Fibroblast of lung (primary cell): ENCODE measurements around the gene GDPD2. TPM values are rescaled to one million over a fixed set of nuclear protein-coding genes. Genes with fewer than 3 reads are reported as not detected.

ENCODE experiments used
- DNase-seq, 2 donors: peaks; one replicate each; pipeline versions ENCODE4 v3.0.0 to v3.0.0-alpha.2; 2010; ENCODE audit warnings: low read depth in 2 of 2
- H2AFZ ChIP-seq: 2 replicates; pipeline ENCODE4 v1.5.1; 2012; ENCODE audit warnings: low read length, control low read depth, inconsistent platforms
- H3K27ac ChIP-seq: 2 replicates; pipeline ENCODE4 v1.5.1; 2011; ENCODE audit warnings: low read length, control low read depth; ENCODE audit not compliant: insufficient read depth
- H3K27me3 ChIP-seq: 2 replicates; pipeline ENCODE4 v1.5.1; 2011; ENCODE audit warnings: mild to moderate bottlenecking, low read length; ENCODE audit not compliant: control insufficient read depth, insufficient read depth
- H3K36me3 ChIP-seq: 2 replicates; pipeline ENCODE4 v1.5.1; 2011; ENCODE audit warnings: low read length; ENCODE audit not compliant: control insufficient read depth, insufficient read depth
- H3K4me1 ChIP-seq: 2 replicates; pipeline ENCODE4 v1.5.1; 2011; ENCODE audit warnings: low read length; ENCODE audit not compliant: control insufficient read depth, insufficient read depth; ENCODE audit errors: extremely low read depth
- H3K4me2 ChIP-seq: 2 replicates; pipeline ENCODE4 v1.5.1; 2011; ENCODE audit warnings: low read length, control low read depth; ENCODE audit not compliant: insufficient read depth; ENCODE audit errors: extremely low read depth
- H3K4me3 ChIP-seq, 4 experiments: fragments of 200-600 bp in 1 of 4; sonication (generic) in 1 of 4; replicated peaks in 1 of 4; 2 replicates each; pipeline ENCODE4 v1.5.1; 2011 to 2016; ENCODE audit warnings: low read length in 4 of 4, low read depth in 3 of 4, mild to moderate bottlenecking in 3 of 4, control low read depth in 2 of 4, inconsistent platforms in 1 of 4, mixed read lengths in 1 of 4; ENCODE audit not compliant: insufficient read depth in 1 of 4; ENCODE audit errors: control extremely low read depth in 1 of 4
- H3K79me2 ChIP-seq: 2 replicates; pipeline ENCODE4 v1.5.1; 2012; ENCODE audit warnings: mild to moderate bottlenecking, low read length, inconsistent platforms; ENCODE audit not compliant: control insufficient read depth, insufficient read depth
- H3K9ac ChIP-seq: 2 replicates; pipeline ENCODE4 v1.5.1; 2011; ENCODE audit warnings: mild to moderate bottlenecking, low read length, control low read depth; ENCODE audit not compliant: insufficient read depth
- H3K9me3 ChIP-seq: 2 replicates; pipeline ENCODE4 v1.5.1; 2012; ENCODE audit warnings: low read depth, low read length; ENCODE audit not compliant: control insufficient read depth, insufficient read depth
- H4K20me1 ChIP-seq: 2 replicates; pipeline ENCODE4 v1.5.1; 2011; ENCODE audit warnings: low read length; ENCODE audit not compliant: control insufficient read depth, insufficient read depth; ENCODE audit errors: extremely low read depth
- EZH2 ChIP-seq: IDR thresholded peaks from 2 replicates; pipeline ENCODE4 v1.5.1; 2012; ENCODE audit warnings: low read length, control low read depth, mild to moderate bottlenecking; ENCODE audit errors: missing control alignments
- polyA plus RNA-seq, 2 donors: library from polyadenylated mRNA; depleted of rRNA in 1 of 2; stranded (reverse) in 1 of 2; unstranded in 1 of 2; fragments of >200 nt; gene quantifications; 2 replicates each; pipeline ENCODE4 v1.2.1, GENCODE V29; 2011 to 2012; ENCODE audit warnings: missing spikeins in 1 of 2
- total RNA-seq: library from RNA; depleted of rRNA; stranded (reverse); fragments of >200 nt; gene quantifications from 2 replicates; pipeline ENCODE4 v1.2.1, GENCODE V29; 2014
- TF ChIP-seq, protein P1 (sequence below), 2 donors: IDR thresholded peaks in 1 of 2; conservative IDR thresholded peaks in 1 of 2; 1 replicate in 1 of 2; 2 replicates in 1 of 2; pipeline ENCODE4 v1.5.1; 2011 to 2012; ENCODE audit warnings: low read length in 2 of 2, control low read depth in 1 of 2, inconsistent platforms in 1 of 2, low read depth in 1 of 2, mild to moderate bottlenecking in 1 of 2

GDPD2 gene
- total and polyA plus RNA-seq, 2 donors (not counting 1 experiment from before 2014, with no cell fraction given), result not detected

DNA sequence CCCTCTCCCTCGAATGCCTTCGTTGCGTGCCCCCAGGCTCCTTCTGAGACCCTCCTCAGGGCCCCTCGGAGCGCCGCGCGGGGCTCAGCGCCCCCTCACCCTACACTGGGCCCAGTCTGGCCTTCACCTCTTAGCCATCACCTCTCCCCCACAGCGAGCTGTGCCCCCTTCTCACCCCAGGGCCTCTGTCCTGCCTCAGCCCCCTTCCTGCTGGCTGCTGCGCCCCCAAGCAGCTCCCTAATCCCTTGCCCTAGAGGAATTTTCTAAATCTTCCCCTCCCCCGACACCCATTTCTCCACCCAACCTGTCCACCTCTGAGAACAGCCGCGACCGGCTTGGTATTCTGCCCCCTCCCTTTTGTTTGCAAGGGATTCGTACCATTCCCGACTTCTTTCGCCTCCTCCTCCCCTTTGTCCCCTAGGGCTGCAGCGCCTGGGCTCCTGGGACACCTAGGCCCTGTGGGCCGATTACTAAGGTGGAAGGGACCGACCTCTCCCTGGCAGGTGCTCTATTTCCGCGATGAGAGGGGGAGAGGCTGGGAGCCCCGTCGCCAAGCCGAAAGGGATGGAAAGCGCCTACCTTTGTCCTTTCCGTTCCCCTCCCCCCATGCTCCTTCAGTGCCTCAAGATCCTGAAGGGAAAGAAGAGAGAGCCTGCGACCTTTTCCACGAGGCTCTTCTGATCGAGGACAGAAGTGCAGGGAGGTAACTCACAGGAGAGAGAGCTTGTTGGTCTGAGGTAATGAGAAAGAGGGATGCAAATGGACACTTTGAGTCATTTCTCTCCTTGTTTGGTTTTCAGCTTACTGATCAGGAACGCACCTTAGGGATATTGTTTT is 32.5 kb downstream of the GDPD2 start:
- no peak for TF ChIP-seq EZH2
- TF ChIP-seq, protein P1, sequence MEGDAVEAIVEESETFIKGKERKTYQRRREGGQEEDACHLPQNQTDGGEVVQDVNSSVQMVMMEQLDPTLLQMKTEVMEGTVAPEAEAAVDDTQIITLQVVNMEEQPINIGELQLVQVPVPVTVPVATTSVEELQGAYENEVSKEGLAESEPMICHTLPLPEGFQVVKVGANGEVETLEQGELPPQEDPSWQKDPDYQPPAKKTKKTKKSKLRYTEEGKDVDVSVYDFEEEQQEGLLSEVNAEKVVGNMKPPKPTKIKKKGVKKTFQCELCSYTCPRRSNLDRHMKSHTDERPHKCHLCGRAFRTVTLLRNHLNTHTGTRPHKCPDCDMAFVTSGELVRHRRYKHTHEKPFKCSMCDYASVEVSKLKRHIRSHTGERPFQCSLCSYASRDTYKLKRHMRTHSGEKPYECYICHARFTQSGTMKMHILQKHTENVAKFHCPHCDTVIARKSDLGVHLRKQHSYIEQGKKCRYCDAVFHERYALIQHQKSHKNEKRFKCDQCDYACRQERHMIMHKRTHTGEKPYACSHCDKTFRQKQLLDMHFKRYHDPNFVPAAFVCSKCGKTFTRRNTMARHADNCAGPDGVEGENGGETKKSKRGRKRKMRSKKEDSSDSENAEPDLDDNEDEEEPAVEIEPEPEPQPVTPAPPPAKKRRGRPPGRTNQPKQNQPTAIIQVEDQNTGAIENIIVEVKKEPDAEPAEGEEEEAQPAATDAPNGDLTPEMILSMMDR (conservative IDR thresholded peaks at IDR 0.05 in 1 of 2, IDR thresholded peaks at IDR 0.05 in 1 of 2; ENCODE audit: low read depth in 1 of 2, low read length in 2 of 2), result no peak
- Histone ChIP-seq H3K27me3 (no peaks in the 10 kb centered on the region), H3K9me3 (no peaks in the 10 kb centered on the region), H3K4me3 (peak overlapping the region; percentile 41 to 62 (median 44)), H3K79me2 (no peaks in the 10 kb centered on the region), H3K9ac (peak overlapping the region; percentile 20), H3K36me3 (no peaks in the 10 kb centered on the region), H3K4me1 (peaks cover 4% of the 10 kb centered on the region), H3K4me2 (peak overlapping the region; percentile 66), H4K20me1 (no peaks in the 10 kb centered on the region), H2AFZ (peak overlapping the region; percentile 17), H3K27ac (no peak overlapping the region)
- no peak for DNase-seq

DNA sequence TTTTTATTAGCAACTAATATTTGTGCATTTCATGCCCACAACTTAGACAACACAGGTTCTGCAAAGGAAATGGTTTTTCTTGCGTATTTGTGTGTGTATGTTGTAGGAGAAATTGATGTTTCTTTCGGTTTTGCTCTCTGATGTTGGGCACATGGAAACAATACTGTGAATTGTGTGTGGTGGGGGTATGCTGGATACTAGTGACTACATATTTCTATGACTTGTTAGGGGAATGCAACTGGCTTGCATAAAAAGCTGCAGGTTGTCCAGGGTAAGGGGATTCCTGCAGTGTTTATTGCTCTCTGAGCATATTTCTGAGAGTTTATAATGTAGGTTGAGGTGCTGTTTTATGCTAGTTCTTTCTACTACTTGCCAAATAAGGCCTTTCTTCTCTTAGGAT is 33.1 kb downstream of the GDPD2 start:
- H3K9me3 ChIP-seq, result no peaks in the 10 kb centered on the region
- H3K36me3 ChIP-seq, result no peaks in the 10 kb centered on the region
- H3K79me2 ChIP-seq, result no peaks in the 10 kb centered on the region
- H2AFZ ChIP-seq, result no peak overlapping the region
- H3K27me3 ChIP-seq, result no peaks in the 10 kb centered on the region
- DNase-seq, result no peak
- H3K4me1 ChIP-seq, result peaks cover 4% of the 10 kb centered on the region
- H3K27ac ChIP-seq, result no peak overlapping the region
- no peaks in the 10 kb centered on the region for H4K20me1 ChIP-seq
- peak overlapping the region; percentile 64 for H3K4me2 ChIP-seq
- H3K4me3 ChIP-seq, result peak overlapping the region; percentile 41 to 62 (median 44)
- H3K9ac ChIP-seq, result no peak overlapping the region
- TF ChIP-seq EZH2, result no peak
- TF ChIP-seq, protein P1 (conservative IDR thresholded peaks at IDR 0.05 in 1 of 2, IDR thresholded peaks at IDR 0.05 in 1 of 2; ENCODE audit: low read depth in 1 of 2, low read length in 2 of 2), result no peak

DNA sequence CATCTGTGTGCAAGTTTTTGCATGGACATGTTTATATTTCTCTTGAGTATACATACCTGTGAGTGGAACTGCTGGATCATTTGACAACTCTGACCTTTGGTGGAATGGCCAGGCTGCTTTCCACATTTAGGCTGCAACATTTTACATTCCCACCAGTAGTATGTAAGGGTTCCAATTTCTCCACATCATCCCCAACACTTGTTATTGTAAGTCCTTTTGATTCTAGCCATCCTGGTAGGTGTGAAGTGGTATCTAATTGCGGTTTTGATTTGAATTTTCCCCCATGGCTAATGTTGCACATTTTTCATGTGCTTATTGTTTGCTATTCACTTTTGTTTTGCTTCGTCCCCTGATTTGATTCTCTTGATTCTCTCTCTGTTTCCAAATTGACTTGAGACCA is 37.9 kb downstream of the GDPD2 start:
- no peak overlapping the region for H3K9ac ChIP-seq
- no peak overlapping the region for H3K4me2 ChIP-seq
- no peaks in the 10 kb centered on the region for H3K79me2 ChIP-seq
- no peaks in the 10 kb centered on the region for H3K27me3 ChIP-seq
- no peaks in the 10 kb centered on the region for H3K9me3 ChIP-seq
- H3K4me1 ChIP-seq, result no peaks in the 10 kb centered on the region
- no peak overlapping the region for H3K27ac ChIP-seq
- DNase-seq, result no peak
- no peak overlapping the region for H3K4me3 ChIP-seq
- no peak overlapping the region for H2AFZ ChIP-seq
- TF ChIP-seq, protein P1 (conservative IDR thresholded peaks at IDR 0.05 in 1 of 2, IDR thresholded peaks at IDR 0.05 in 1 of 2; ENCODE audit: low read depth in 1 of 2, low read length in 2 of 2), result no peak
- TF ChIP-seq EZH2, result no peak
- H4K20me1 ChIP-seq, result no peaks in the 10 kb centered on the region
- no peaks in the 10 kb centered on the region for H3K36me3 ChIP-seq
